NCI-H2196 (cell line): ENCODE data around the gene SYTL2.

ENCODE experiments used
- DNase-seq: peaks from one replicate; lab custom pipeline; 2025; ENCODE audit not compliant: unreplicated experiment; lab: John Stamatoyannopoulos, UW

Gene SYTL2

GRCh38 chr11:85737738-85738137 is 73.2 kb downstream of the SYTL2 start:
- no peak for DNase-seq

GRCh38 chr11:85735876-85736460 is 75.0 kb downstream of the SYTL2 start:
- DNase-seq, result no peak

- DNase-seq, result no peak
Measured at GRCh38 chr11:85732965-85733364, 78.0 kb downstream of the SYTL2 start.

GRCh38 chr11:85726381-85726780 is 84.6 kb downstream of the SYTL2 start:
- DNase-seq, result no peak

- DNase-seq, result no peak
Measured at GRCh38 chr11:85725510-85726258, 85.3 kb downstream of the SYTL2 start.

GRCh38 chr11:85724748-85725465 is 86.0 kb downstream of the SYTL2 start:
- no peak for DNase-seq

- no peak for DNase-seq
Measured at GRCh38 chr11:85723088-85723487, 87.9 kb downstream of the SYTL2 start.

- DNase-seq, result no peak
Measured at GRCh38 chr11:85721191-85721590, 89.8 kb downstream of the SYTL2 start.

GRCh38 chr11:85718991-85719807 is 91.7 kb downstream of the SYTL2 start:
- peak; percentile 29 for DNase-seq

GRCh38 chr11:85718126-85718943 is 92.6 kb downstream of the SYTL2 start:
- no peak for DNase-seq

- DNase-seq, result no peak
Measured at GRCh38 chr11:85717429-85717828, 93.5 kb downstream of the SYTL2 start.

- DNase-seq, result no peak
Measured at GRCh38 chr11:85712953-85713352, 98.0 kb downstream of the SYTL2 start.

- no peak for DNase-seq
Measured at GRCh38 chr11:85710917-85711316, 100.0 kb downstream of the SYTL2 start.

- no peak for DNase-seq
Measured at GRCh38 chr11:85709941-85710702, 100.8 kb downstream of the SYTL2 start.

GRCh38 chr11:85705800-85706199 is 105.1 kb downstream of the SYTL2 start:
- no peak for DNase-seq

GRCh38 chr11:85704967-85705366 is 106.0 kb downstream of the SYTL2 start:
- DNase-seq, result no peak

GRCh38 chr11:85699957-85700741 is 110.8 kb downstream of the SYTL2 start:
- no peak for DNase-seq

GRCh38 chr11:85698195-85698594 is 112.7 kb downstream of the SYTL2 start:
- DNase-seq, result no peak

- DNase-seq, result no peak
Measured at GRCh38 chr11:85697747-85698146, 113.2 kb downstream of the SYTL2 start.
